GM12878 (cell line): ENCODE results near the gene PKN3. TPM values are rescaled to one million over a fixed set of nuclear protein-coding genes. Genes with fewer than 3 reads are reported as not detected.

Source experiments
- ATAC-seq: fragments of 200-7000 bp; cut with Tn5 transposase; 3 replicates; pipeline ENCODE4 v1.9.1; 2020; ENCODE audit warnings: mild to moderate bottlenecking, moderate library complexity
- BruUV-seq: library from RNA; stranded (reverse); fragments of 400-500 nt; replicated peaks from 2 replicates; lab custom pipeline; 2021; lab: Mats Ljungman, UMichigan
- CTCF ChIA-PET: fragments of 300-600 bp; sonication (Branson Sonifier 250); formaldehyde crosslinking; extraction: SDS; loops from one replicate; lab custom pipeline; 2021; ENCODE audit warnings: inconsistent platforms; lab: Yijun Ruan, JAX
- POLR2A ChIA-PET: fragments of 350-600 bp; formaldehyde crosslinking; extraction: SDS; loops from one replicate; lab custom pipeline; 2021; ENCODE audit warnings: inconsistent platforms; lab: Charles Lee
- RAD21 ChIA-PET: fragments of 300-600 bp; sonication (Branson Sonifier 250); formaldehyde crosslinking; loops from one replicate; lab custom pipeline; 2023; ENCODE audit warnings: antibody characterized with exemption; ENCODE audit not compliant: unreplicated experiment; lab: Charles Lee
- SMC1A ChIA-PET: fragments of 300-600 bp; sonication (Branson Sonifier 250); formaldehyde crosslinking; loops from one replicate; lab custom pipeline; 2023; ENCODE audit not compliant: unreplicated experiment, uncharacterized antibody; lab: Charles Lee
- DNase-seq: peaks from one replicate; pipeline ENCODE4 v3.0.0-alpha.2; 2011; ENCODE audit warnings: low read depth, low spot score
- FAIRE-seq: peaks from 3 replicates; lab custom pipeline; 2011; peaks lifted over from hg19 to GRCh38; lab: Jason Lieb, UNC
- H2AFZ ChIP-seq: 2 replicates; pipeline ENCODE4 v1.6.0; 2011; ENCODE audit warnings: low read depth, low read length, control low read depth; ENCODE audit not compliant: control insufficient read depth
- H3K27ac ChIP-seq: 2 replicates; pipeline ENCODE4 v1.5.1; 2011; ENCODE audit warnings: control low read depth; ENCODE audit not compliant: control insufficient read depth, insufficient read depth
- H3K27me3 ChIP-seq, 2 experiments: replicated peaks in 1 of 2; 2 replicates each; pipeline versions ENCODE4 v1.6.0 to v1.6.1; 2011; ENCODE audit warnings: low read length in 1 of 2; ENCODE audit not compliant: control insufficient read depth in 2 of 2, insufficient read depth in 2 of 2
- H3K36me3 ChIP-seq, 2 experiments: 2 replicates each; pipeline ENCODE4 v1.5.1; 2011; ENCODE audit warnings: low read length in 1 of 2; ENCODE audit not compliant: control insufficient read depth in 2 of 2, insufficient read depth in 2 of 2
- H3K4me1 ChIP-seq: 2 replicates; pipeline ENCODE4 v1.6.1; 2011; ENCODE audit warnings: mild to moderate bottlenecking, low read length, moderate library complexity, mixed read lengths; ENCODE audit not compliant: control insufficient read depth, insufficient read depth
- H3K4me2 ChIP-seq: 2 replicates; pipeline ENCODE4 v1.6.0; 2011; ENCODE audit warnings: control low read depth; ENCODE audit not compliant: control insufficient read depth, insufficient read depth
- H3K4me3 ChIP-seq: fragments of 200-600 bp; sonication (generic); 2 replicates; pipeline ENCODE4 v1.5.1; 2016
- H3K79me2 ChIP-seq: 2 replicates; pipeline ENCODE4 v1.6.0; 2011; ENCODE audit warnings: low read length; ENCODE audit not compliant: control insufficient read depth, insufficient read depth
- H3K9ac ChIP-seq: 2 replicates; pipeline ENCODE4 v1.8.0; 2011; ENCODE audit warnings: low read length, control low read depth, mixed read lengths; ENCODE audit not compliant: control insufficient read depth, insufficient read depth
- H3K9me3 ChIP-seq: replicated peaks from 3 replicates; pipeline ENCODE4 v1.5.1; 2011; ENCODE audit warnings: mild to moderate bottlenecking, low read length; ENCODE audit not compliant: control insufficient read depth, insufficient read depth
- H4K20me1 ChIP-seq: 2 replicates; pipeline ENCODE4 v1.6.0; 2011; ENCODE audit not compliant: control insufficient read depth, insufficient read depth
- CHD4 ChIP-seq: fragments of 200-600 bp; sonication (generic); IDR thresholded peaks from 2 replicates; pipeline ENCODE4 v1.6.1; 2016; ENCODE audit warnings: mild to moderate bottlenecking
- EP300 ChIP-seq, 2 experiments: fragments of 150-350 bp in 1 of 2; IDR thresholded peaks; 2 replicates each; pipeline ENCODE4 v1.6.1; 2011 to 2012; ENCODE audit warnings: low read depth in 2 of 2, low read length in 2 of 2, borderline replicate concordance in 1 of 2, improper control_type of control experiment in 1 of 2, inconsistent platforms in 1 of 2; ENCODE audit not compliant: control insufficient read depth in 1 of 2
- HCFC1 ChIP-seq: fragments of 150-350 bp; IDR thresholded peaks from 2 replicates; pipeline ENCODE4 v1.6.1; 2014; ENCODE audit warnings: low read length
- MYC ChIP-seq: IDR thresholded peaks from 2 replicates; pipeline ENCODE4 v1.6.1; 2011; ENCODE audit warnings: mild to moderate bottlenecking, low read length, moderate library complexity, inconsistent platforms; ENCODE audit not compliant: insufficient read depth, insufficient replicate concordance, insufficient read length, severe bottlenecking
- NR2C1 ChIP-seq: fragments of 450-650 bp; IDR thresholded peaks from 2 replicates; pipeline ENCODE4 v1.6.1; 2017; ENCODE audit warnings: antibody characterized with exemption, mild to moderate bottlenecking, moderate library complexity
- NR2F1 ChIP-seq: fragments of 450-650 bp; conservative IDR thresholded peaks from 2 replicates; pipeline ENCODE4 v1.6.1; 2017; ENCODE audit warnings: mild to moderate bottlenecking
- NRF1 ChIP-seq: conservative IDR thresholded peaks from 2 replicates; pipeline ENCODE4 v1.6.1; 2011; ENCODE audit warnings: mild to moderate bottlenecking, low read depth, low read length, improper control_type of control experiment
- POLR2AphosphoS2 ChIP-seq: IDR thresholded peaks from 2 replicates; pipeline ENCODE4 v1.6.1; 2011; ENCODE audit warnings: low read depth, mild to moderate bottlenecking, low read length, improper control_type of control experiment, moderate library complexity
- ZNF24 ChIP-seq: fragments of 450-650 bp; IDR thresholded peaks from 2 replicates; pipeline ENCODE4 v1.6.1; 2017; ENCODE audit warnings: antibody characterized with exemption, mild to moderate bottlenecking
- ZZZ3 ChIP-seq: IDR thresholded peaks from 2 replicates; pipeline ENCODE4 v1.6.1; 2011; ENCODE audit warnings: low read depth; ENCODE audit not compliant: control insufficient read depth, insufficient read length
- WGBS: methylation state at CpG from one replicate; pipeline ENCODE4 v1.1.6; 2016; ENCODE audit warnings: low lambda C conversion rate; ENCODE audit not compliant: insufficient replicate concordance, insufficient coverage; ENCODE audit errors: missing lambda C conversion rate; 5-methylcytosine and 5-hydroxymethylcytosine counted together
- in situ Hi-C: fragments of 300-500 bp; cut with MboI; formaldehyde crosslinking; loops from 9 replicates; pipeline ENCODE4 v1.14.3; 2018; ENCODE audit warnings: mixed read lengths
- intact Hi-C: fragments of 100-400 bp; cut with micrococcal nuclease; formaldehyde crosslinking; loops from one replicate; pipeline ENCODE4 v1.14.2; 2022; ENCODE audit not compliant: unreplicated experiment
- polyA plus RNA-seq, 11 experiments: library from polyadenylated mRNA; depleted of rRNA in 4 of 11; unstranded in 6 of 11; stranded (reverse) in 5 of 11; fragments of >200 nt; fragmentation: Nextera tagmentation in 4 of 11; fragmentation: Illumina TruSeq in 1 of 11; extraction: Ambion mirVana in 4 of 11; extraction: Trizol in 1 of 11; gene quantifications; 1 replicate in 1 of 11; 2 replicates in 10 of 11; pipeline versions ENCODE4 v1.2.1 to v1.2.3, GENCODE V29; 2011 to 2016; ENCODE audit warnings: inconsistent platforms in 2 of 11, missing spikeins in 2 of 11, low read depth in 1 of 11
- total RNA-seq, 4 experiments: library from RNA; depleted of rRNA in 3 of 4; stranded (reverse); fragments of >200 nt in 3 of 4; fragmentation: Illumina TruSeq in 1 of 4; extraction: Trizol in 1 of 4; gene quantifications; 2 replicates each; pipeline versions ENCODE4 v1.2.1 to v1.2.3, GENCODE V29; 2013 to 2021
- TF ChIP-seq, protein P1 (sequence below): fragments of 450-650 bp; IDR thresholded peaks from 2 replicates; pipeline ENCODE4 v1.6.1; 2017; ENCODE audit warnings: mild to moderate bottlenecking

PKN3 gene
- total and polyA plus RNA-seq, 10 of the 15 experiments (the other 5 are each of a cell fraction or from before 2014, with no cell fraction given): 0.35 to 11.0 (median 3.3) TPM

GRCh38 chr9:128654481-128654880 lies 47.8 kb upstream of the PKN3 start:
- ChIA-PET POLR2A (interaction anchor here (0.5 to 1.9 kb wide), 7 partner anchors 8 to 31 kb away, joined by 3 to 8 read pairs (median 4); no protein-coding TSS in a partner anchor), CTCF (interaction anchor here (0.8 to 1.0 kb wide), 2 partner anchors 38 to 48 kb away, joined by 3 read pairs; partner anchors contain the start of gene PKN3), RAD21 (interaction anchor here (0.7 to 2.6 kb wide), 3 partner anchors 9 to 16 kb away, joined by 3 to 7 read pairs (median 3); no protein-coding TSS in a partner anchor)
- no peak for FAIRE-seq
- no peak overlapping the region for H2AFZ ChIP-seq
- H3K4me1 ChIP-seq: peaks cover 3% of the 10 kb centered on the region; the same call in 1 of the 2 replicates
- no peaks in the 10 kb centered on the region; the same call in 1 of the 2 replicates for H3K79me2 ChIP-seq
- H3K27ac ChIP-seq: no peak overlapping the region
- no peak for DNase-seq
- no peaks in the 10 kb centered on the region for H4K20me1 ChIP-seq
- no peak overlapping the region for H3K4me2 ChIP-seq
- no peak for ATAC-seq
- no peak overlapping the region for H3K9ac ChIP-seq
- no TSS peak for BruUV-seq
- no peaks in the 10 kb centered on the region for H3K27me3 ChIP-seq
- no peak for TF ChIP-seq NR2F1
- no peak for TF ChIP-seq ZNF24
- TF ChIP-seq CHD4: no peak
- no peak for TF ChIP-seq ZZZ3
- TF ChIP-seq HCFC1: no peak
- no peak for TF ChIP-seq MYC
- TF ChIP-seq, protein P1, sequence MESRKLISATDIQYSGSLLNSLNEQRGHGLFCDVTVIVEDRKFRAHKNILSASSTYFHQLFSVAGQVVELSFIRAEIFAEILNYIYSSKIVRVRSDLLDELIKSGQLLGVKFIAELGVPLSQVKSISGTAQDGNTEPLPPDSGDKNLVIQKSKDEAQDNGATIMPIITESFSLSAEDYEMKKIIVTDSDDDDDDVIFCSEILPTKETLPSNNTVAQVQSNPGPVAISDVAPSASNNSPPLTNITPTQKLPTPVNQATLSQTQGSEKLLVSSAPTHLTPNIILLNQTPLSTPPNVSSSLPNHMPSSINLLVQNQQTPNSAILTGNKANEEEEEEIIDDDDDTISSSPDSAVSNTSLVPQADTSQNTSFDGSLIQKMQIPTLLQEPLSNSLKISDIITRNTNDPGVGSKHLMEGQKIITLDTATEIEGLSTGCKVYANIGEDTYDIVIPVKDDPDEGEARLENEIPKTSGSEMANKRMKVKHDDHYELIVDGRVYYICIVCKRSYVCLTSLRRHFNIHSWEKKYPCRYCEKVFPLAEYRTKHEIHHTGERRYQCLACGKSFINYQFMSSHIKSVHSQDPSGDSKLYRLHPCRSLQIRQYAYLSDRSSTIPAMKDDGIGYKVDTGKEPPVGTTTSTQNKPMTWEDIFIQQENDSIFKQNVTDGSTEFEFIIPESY: no peak
- TF ChIP-seq NRF1: no peak
- TF ChIP-seq POLR2AphosphoS2: no peak
- no peak for TF ChIP-seq NR2C1
- no peak for TF ChIP-seq EP300 (IDR thresholded peaks at IDR 0.05; ENCODE audit: borderline replicate concordance in 1 of 2, control insufficient read depth in 1 of 2, low read depth in 2 of 2, low read length in 2 of 2)
- TF ChIP-seq, all 136 proteins: peak for 0
- SMC1A ChIA-PET: interaction anchor here (0.5 to 1.6 kb wide), 4 partner anchors 9 to 159 kb away, joined by 3 to 5 read pairs (median 3); no protein-coding TSS in a partner anchor
- intact Hi-C loops (loop anchor here (10.0 kb wide), 1 partner anchor 120 kb away; the partner anchor contains the start of gene ZER1), in situ Hi-C loops (no loop called here)
- Histone ChIP-seq H3K36me3 (no peaks in the 10 kb centered on the region), H3K9me3 (no peaks in the 10 kb centered on the region), H3K4me3 (no peak overlapping the region)
- 100% methylated on average over 1 of the region's 1 CpG for WGBS
